22Rv1 (cell line): ENCODE measurements around the gene MAP4K3.

Experiments used
- ZFX ChIP-seq: fragments of 450-650 bp; IDR thresholded peaks from 2 replicates; pipeline ENCODE4 v1.6.1; 2017; ENCODE audit warnings: antibody characterized with exemption, borderline replicate concordance
- TF ChIP-seq, protein P1 (sequence below): fragments of 450-650 bp; IDR thresholded peaks from 2 replicates; pipeline ENCODE4 v1.5.1; 2017; ENCODE audit warnings: mild to moderate bottlenecking

DNA sequence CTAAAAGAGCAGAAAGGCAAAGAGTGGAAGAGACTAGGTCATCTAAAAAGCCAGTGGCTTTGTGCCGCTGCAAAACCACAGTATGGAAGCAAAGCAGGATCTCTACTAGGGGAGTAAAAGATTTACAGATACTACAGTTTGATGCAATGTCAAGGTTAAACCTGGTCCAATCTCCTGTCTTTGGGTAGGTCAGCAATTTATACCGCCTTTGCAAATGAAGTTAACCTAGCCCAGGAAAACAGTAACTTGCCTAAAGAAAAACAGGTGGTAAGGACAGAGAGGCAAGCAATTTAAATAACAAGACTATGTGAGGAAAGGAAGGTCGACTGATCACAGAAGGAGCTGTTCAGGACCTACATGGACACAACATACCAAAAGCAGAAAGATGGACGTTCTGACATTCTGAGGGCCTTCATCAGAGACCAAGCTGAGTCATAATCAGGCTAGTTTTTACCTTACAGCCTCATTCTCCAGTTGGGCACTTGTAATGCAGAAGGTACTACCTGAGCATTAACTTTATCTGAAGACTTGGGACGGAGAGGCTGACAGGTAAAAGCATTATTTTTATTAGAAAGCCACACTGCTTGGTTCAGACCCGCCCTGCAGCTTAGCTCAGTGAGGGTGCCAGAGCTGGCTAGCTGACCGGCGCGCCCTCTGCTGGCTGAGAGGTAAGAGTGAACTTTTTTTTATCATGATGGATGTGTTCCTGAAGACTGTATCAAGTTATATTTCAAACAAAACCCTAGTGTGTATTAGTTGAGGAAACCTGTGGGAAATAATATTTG lies 209.3 kb downstream of the MAP4K3 start:
- TF ChIP-seq, protein P1, sequence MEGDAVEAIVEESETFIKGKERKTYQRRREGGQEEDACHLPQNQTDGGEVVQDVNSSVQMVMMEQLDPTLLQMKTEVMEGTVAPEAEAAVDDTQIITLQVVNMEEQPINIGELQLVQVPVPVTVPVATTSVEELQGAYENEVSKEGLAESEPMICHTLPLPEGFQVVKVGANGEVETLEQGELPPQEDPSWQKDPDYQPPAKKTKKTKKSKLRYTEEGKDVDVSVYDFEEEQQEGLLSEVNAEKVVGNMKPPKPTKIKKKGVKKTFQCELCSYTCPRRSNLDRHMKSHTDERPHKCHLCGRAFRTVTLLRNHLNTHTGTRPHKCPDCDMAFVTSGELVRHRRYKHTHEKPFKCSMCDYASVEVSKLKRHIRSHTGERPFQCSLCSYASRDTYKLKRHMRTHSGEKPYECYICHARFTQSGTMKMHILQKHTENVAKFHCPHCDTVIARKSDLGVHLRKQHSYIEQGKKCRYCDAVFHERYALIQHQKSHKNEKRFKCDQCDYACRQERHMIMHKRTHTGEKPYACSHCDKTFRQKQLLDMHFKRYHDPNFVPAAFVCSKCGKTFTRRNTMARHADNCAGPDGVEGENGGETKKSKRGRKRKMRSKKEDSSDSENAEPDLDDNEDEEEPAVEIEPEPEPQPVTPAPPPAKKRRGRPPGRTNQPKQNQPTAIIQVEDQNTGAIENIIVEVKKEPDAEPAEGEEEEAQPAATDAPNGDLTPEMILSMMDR = peak; percentile 97
- no peak for TF ChIP-seq ZFX
